GM21528 (cell line): ENCODE measurements around the gene UBE3C.
"Not testable (repeated sequence)": the region's sequence is repeated elsewhere in the genome, so short reads cannot be mapped to it uniquely, and the experiment has no call there.

Experiments
- ATAC-seq: cut with Tn5 transposase; IDR thresholded peaks from one replicate; pipeline ENCODE4 v1.9.1; 2021; ENCODE audit warnings: mild to moderate bottlenecking, moderate library complexity; ENCODE audit not compliant: unreplicated experiment, low FRiP score

The UBE3C gene

GRCh38 chr7:157129907-157130460 is 8.7 kb upstream of the UBE3C start:
- ATAC-seq, result no peak

GRCh38 chr7:157130849-157131248 is 7.9 kb upstream of the UBE3C start:
- ATAC-seq, result not testable (repeated sequence)

- no peak for ATAC-seq
Observed at GRCh38 chr7:157132796-157133195, 5.9 kb upstream of the UBE3C start.

- ATAC-seq, result no peak
Observed at GRCh38 chr7:157133304-157133703, 5.4 kb upstream of the UBE3C start.

GRCh38 chr7:157136372-157136771 is 2.4 kb upstream of the UBE3C start:
- no peak for ATAC-seq

GRCh38 chr7:157138101-157138423 is 664 bp upstream of the UBE3C start:
- no peak for ATAC-seq

- ATAC-seq, result peak; percentile 69
Observed at GRCh38 chr7:157139111-157139809, 534 bp downstream of the UBE3C start.

- no peak for ATAC-seq
Observed at GRCh38 chr7:157139810-157140510, 1.2 kb downstream of the UBE3C start.

GRCh38 chr7:157140511-157140905 is 1.8 kb downstream of the UBE3C start:
- no peak for ATAC-seq

GRCh38 chr7:157141525-157142060 is 2.9 kb downstream of the UBE3C start:
- no peak for ATAC-seq

- ATAC-seq, result no peak
Observed at GRCh38 chr7:157143788-157144187, 5.1 kb downstream of the UBE3C start.

- no peak for ATAC-seq
Observed at GRCh38 chr7:157149317-157149716, 10.6 kb downstream of the UBE3C start.

- ATAC-seq, result no peak
Observed at GRCh38 chr7:157150882-157151281, 12.2 kb downstream of the UBE3C start.

- no peak for ATAC-seq
Observed at GRCh38 chr7:157151626-157152339, 13.1 kb downstream of the UBE3C start.

- ATAC-seq, result no peak
Observed at GRCh38 chr7:157152391-157152937, 13.7 kb downstream of the UBE3C start.

GRCh38 chr7:157153260-157153659 is 14.5 kb downstream of the UBE3C start:
- no peak for ATAC-seq

- ATAC-seq, result no peak
Observed at GRCh38 chr7:157155959-157156358, 17.2 kb downstream of the UBE3C start.

GRCh38 chr7:157158400-157158799 is 19.7 kb downstream of the UBE3C start:
- no peak for ATAC-seq

GRCh38 chr7:157159537-157159936 is 20.8 kb downstream of the UBE3C start:
- ATAC-seq, result not testable (repeated sequence)

GRCh38 chr7:157160433-157160832 is 21.7 kb downstream of the UBE3C start:
- no peak for ATAC-seq

- no peak for ATAC-seq
Observed at GRCh38 chr7:157165987-157166386, 27.3 kb downstream of the UBE3C start.
